K562 (cell line): ENCODE results near the gene ESR2. TPM values are rescaled to one million over a fixed set of nuclear protein-coding genes. Genes with fewer than 3 reads are reported as not detected.

Experiments used
- CEBPZ ChIP-seq: fragments of 150-350 bp; IDR thresholded peaks from 2 replicates; pipeline ENCODE4 v1.6.1; 2014; ENCODE audit warnings: low read depth, mild to moderate bottlenecking, low read length, borderline replicate concordance
- RBM14 ChIP-seq: fragments of 200-400 bp; formaldehyde crosslinking; IDR thresholded peaks from 2 replicates; pipeline ENCODE4 v1.6.1; 2018; ENCODE audit warnings: low read depth, mild to moderate bottlenecking, low read length, moderate library complexity, borderline replicate concordance; ENCODE audit not compliant: insufficient read depth
- RBM25 ChIP-seq: fragments of 200-400 bp; formaldehyde crosslinking; IDR thresholded peaks from 2 replicates; pipeline ENCODE4 v1.6.1; 2018; ENCODE audit warnings: low read length, low read depth, moderate library complexity; ENCODE audit not compliant: severe bottlenecking
- RERE ChIP-seq: sonication (generic); formaldehyde crosslinking; IDR thresholded peaks from 2 replicates; pipeline ENCODE4 v1.8.0; 2023; ENCODE audit warnings: missing genetic modification reagents, mild to moderate bottlenecking, borderline replicate concordance
- SMAD4 ChIP-seq: fragments of 250-450 bp; sonication (Bioruptor Pico); conservative IDR thresholded peaks from 2 replicates; pipeline ENCODE4 v1.8.0; 2021; ENCODE audit warnings: inconsistent platforms, mild to moderate bottlenecking, moderate library complexity
- TARDBP ChIP-seq: fragments of 450-650 bp; IDR thresholded peaks from 2 replicates; pipeline ENCODE4 v1.6.1; 2016
- TEAD1 ChIP-seq, 2 experiments: fragments of 450-650 bp in 1 of 2; sonication (generic) in 1 of 2; formaldehyde crosslinking; IDR thresholded peaks; 2 replicates each; pipeline versions ENCODE4 v1.4.0 to v1.8.0; 2020 to 2022; ENCODE audit warnings: mild to moderate bottlenecking in 2 of 2, missing genetic modification reagents in 1 of 2
- ZNF77 ChIP-seq: fragments of 250-450 bp; sonication (Bioruptor Pico); IDR thresholded peaks from 2 replicates; pipeline ENCODE4 v1.5.0; 2020
- polyA plus RNA-seq, 8 experiments: library from polyadenylated mRNA; depleted of rRNA in 4 of 8; stranded (reverse) in 5 of 8; unstranded in 3 of 8; fragments of >200 nt; fragmentation: Nextera tagmentation in 2 of 8; fragmentation: Illumina TruSeq in 1 of 8; extraction: Ambion mirVana in 2 of 8; extraction: Trizol in 1 of 8; gene quantifications; 2 replicates each; pipeline versions ENCODE4 v1.2.1 to v1.2.3, GENCODE V29; 2011 to 2014; ENCODE audit warnings: inconsistent platforms in 1 of 8, missing spikeins in 1 of 8
- total RNA-seq, 7 experiments: library from RNA; depleted of rRNA in 6 of 7; stranded (reverse); fragments of >200 nt in 6 of 7; fragmentation: Illumina TruSeq in 2 of 7; extraction: Trizol in 2 of 7; gene quantifications; 2 replicates each; pipeline versions ENCODE4 v1.2.1 to v1.2.3, GENCODE V29; 2011 to 2021; ENCODE audit warnings: low replicate concordance in 1 of 7

The ESR2 gene
- total and polyA plus RNA-seq, 9 of the 15 experiments (the other 6 are each of a cell fraction or from before 2014, with no cell fraction given): 0.07 to 3.8 (median 2.0) TPM

GRCh38 chr14:64114166-64114565 is 180.0 kb downstream of the ESR2 start (continued):
- TF ChIP-seq RERE (CRISPR knock-in tag): no peak
- TF ChIP-seq SMAD4 (CRISPR knock-in tag): no peak
- no peak for TF ChIP-seq ZNF77
- no peak for TF ChIP-seq TARDBP
- TF ChIP-seq CEBPZ: no peak
- no peak for TF ChIP-seq TEAD1 (CRISPR knock-in tag; IDR thresholded peaks at IDR 0.05)
- TF ChIP-seq RBM14: no peak
- no peak for TF ChIP-seq RBM25
- TF ChIP-seq, all 486 proteins: peak for 0
